GM19099 (cell line): Measurements from ENCODE around the gene MBOAT2.

ENCODE experiments used
- POLR2A ChIP-seq: IDR thresholded peaks from 3 replicates; pipeline ENCODE4 v1.6.1; 2011; ENCODE audit warnings: low read depth; ENCODE audit not compliant: insufficient read length; ENCODE audit errors: extremely low read depth

MBOAT2 gene

GRCh38 chr2:9003616-9004337, at the start of gene MBOAT2:
Gene MBOAT2, minus strand, starts transcription at chr2:9003684. Its CDS starts 70 bp downstream, at chr2:9003614.
- peak; percentile 87 for TF ChIP-seq POLR2A

GRCh38 chr2:9052821-9053533, 49.5 kb upstream of the MBOAT2 start:
- no peak for TF ChIP-seq POLR2A

- TF ChIP-seq POLR2A: no peak
Observed at GRCh38 chr2:9050122-9050809, 46.8 kb upstream of the MBOAT2 start.

GRCh38 chr2:9045595-9045994, 42.1 kb upstream of the MBOAT2 start:
- TF ChIP-seq POLR2A: no peak

GRCh38 chr2:9037166-9037565, 33.7 kb upstream of the MBOAT2 start:
- TF ChIP-seq POLR2A: no peak

GRCh38 chr2:9033385-9034168, 30.1 kb upstream of the MBOAT2 start:
- no peak for TF ChIP-seq POLR2A

GRCh38 chr2:9032536-9033255, 29.2 kb upstream of the MBOAT2 start:
- no peak for TF ChIP-seq POLR2A

- no peak for TF ChIP-seq POLR2A
Observed at GRCh38 chr2:9032121-9032520, 28.6 kb upstream of the MBOAT2 start.

- no peak for TF ChIP-seq POLR2A
Observed at GRCh38 chr2:9031246-9031645, 27.8 kb upstream of the MBOAT2 start.

- no peak for TF ChIP-seq POLR2A
Observed at GRCh38 chr2:9030841-9031240, 27.4 kb upstream of the MBOAT2 start.

- no peak for TF ChIP-seq POLR2A
Observed at GRCh38 chr2:9030190-9030589, 26.7 kb upstream of the MBOAT2 start.

- TF ChIP-seq POLR2A: no peak
Observed at GRCh38 chr2:9029721-9030120, 26.2 kb upstream of the MBOAT2 start.

GRCh38 chr2:9027884-9028283, 24.4 kb upstream of the MBOAT2 start:
- TF ChIP-seq POLR2A: no peak

GRCh38 chr2:9025746-9026145, 22.3 kb upstream of the MBOAT2 start:
- no peak for TF ChIP-seq POLR2A
